Measurements from ENCODE around the gene TM7SF3.

TM7SF3 gene

GRCh38 chr12:26991826-26992225 is 22.4 kb downstream of the TM7SF3 start:
- no peak for TF ChIP-seq CTCF (conservative IDR thresholded peaks at IDR 0.05; ENCODE audit: low read depth, low read length)
- DNase-seq (ENCODE audit: low read depth) = no peak

GRCh38 chr12:26989873-26990272 is 24.3 kb downstream of the TM7SF3 start:
- no peak overlapping the region for H3K4me3 ChIP-seq (ENCODE audit: low read length)
- DNase-seq (ENCODE audit: low read depth) = no peak
- TF ChIP-seq CTCF (conservative IDR thresholded peaks at IDR 0.05; ENCODE audit: low read depth, low read length) = no peak

More at GRCh38 chr12:26991826-26992225, 22.4 kb downstream of the TM7SF3 start:
- no peak overlapping the region for H3K4me3 ChIP-seq (ENCODE audit: low read length)

DNA sequence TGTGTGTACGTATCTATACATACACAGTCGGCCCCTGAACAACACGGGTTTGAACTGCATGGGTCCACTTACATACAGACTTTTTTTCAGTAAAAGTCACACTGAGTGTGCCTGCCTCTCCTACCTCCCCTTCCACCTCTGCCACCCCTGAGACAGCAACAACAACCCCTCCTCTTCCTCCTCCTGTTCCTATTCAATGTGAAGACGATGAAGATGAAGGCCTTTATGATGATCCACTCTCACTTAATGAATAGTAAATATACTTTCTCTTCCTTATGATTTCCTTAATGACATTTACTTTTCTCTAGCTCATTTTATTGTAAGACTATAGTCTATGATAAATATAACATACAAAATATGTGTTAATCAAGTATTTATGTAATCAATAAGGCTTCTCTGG is 25.5 kb downstream of the TM7SF3 start:
- DNase-seq (ENCODE audit: low read depth) = no peak
- H3K4me3 ChIP-seq (ENCODE audit: low read length) = no peak overlapping the region
- TF ChIP-seq CTCF (conservative IDR thresholded peaks at IDR 0.05; ENCODE audit: low read depth, low read length) = no peak

GRCh38 chr12:26987634-26988424 is 26.4 kb downstream of the TM7SF3 start:
- no peak overlapping the region for H3K4me3 ChIP-seq (ENCODE audit: low read length)
- no peak for TF ChIP-seq CTCF (conservative IDR thresholded peaks at IDR 0.05; ENCODE audit: low read depth, low read length)
- no peak for DNase-seq (ENCODE audit: low read depth)

DNA sequence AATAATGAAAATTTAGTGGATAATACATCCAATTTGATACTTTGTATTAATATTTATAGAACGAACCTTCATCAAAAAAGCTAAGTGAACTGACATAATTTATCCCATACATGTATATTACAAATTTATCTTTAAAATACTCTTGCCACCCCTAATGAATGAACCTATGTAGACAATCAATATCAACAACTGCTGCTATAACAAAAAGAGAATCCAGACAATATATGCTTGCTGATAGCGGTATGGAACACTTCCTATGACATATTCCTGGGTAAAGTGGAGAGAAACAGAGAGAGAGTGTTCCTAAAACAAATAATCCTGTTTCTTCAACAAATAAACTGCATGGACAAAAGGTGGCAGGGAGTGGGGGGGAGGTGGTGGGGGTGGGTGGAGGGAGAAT is 31.3 kb downstream of the TM7SF3 start:
- DNase-seq (ENCODE audit: low read depth) = no peak
- H3K4me3 ChIP-seq (ENCODE audit: low read length) = no peak overlapping the region
- no peak for TF ChIP-seq CTCF (conservative IDR thresholded peaks at IDR 0.05; ENCODE audit: low read depth, low read length)

DNA sequence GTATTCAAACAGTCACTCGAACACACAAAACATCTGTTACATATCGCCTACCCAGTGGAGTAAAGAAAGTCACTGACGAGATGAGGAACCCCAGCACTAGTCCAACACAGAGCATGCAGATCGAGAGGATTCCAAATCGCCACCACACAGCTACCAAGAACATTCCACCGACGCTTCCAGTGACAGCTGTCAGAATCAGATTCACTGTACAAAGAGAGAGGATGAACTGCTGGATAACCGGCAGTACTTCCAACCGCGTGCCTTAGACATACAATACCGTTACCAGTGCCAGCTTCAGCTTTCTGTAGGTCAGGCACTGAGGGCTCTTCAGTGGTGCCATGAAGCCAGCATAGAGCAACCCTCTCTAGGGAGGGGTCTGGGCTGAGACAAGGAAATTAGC is 34.5 kb downstream of the TM7SF3 start:
- no peak for DNase-seq (ENCODE audit: low read depth)
- H3K4me3 ChIP-seq (ENCODE audit: low read length) = no peak overlapping the region
- no peak for TF ChIP-seq CTCF (conservative IDR thresholded peaks at IDR 0.05; ENCODE audit: low read depth, low read length)

- DNase-seq (ENCODE audit: low read depth) = no peak
- TF ChIP-seq CTCF (conservative IDR thresholded peaks at IDR 0.05; ENCODE audit: low read depth, low read length) = no peak
- no peak overlapping the region for H3K4me3 ChIP-seq (ENCODE audit: low read length)
Observed at GRCh38 chr12:26978801-26979200, 35.4 kb downstream of the TM7SF3 start.

Measured in retinal pigment epithelial cell (primary cell).